MM.1S (cell line): ENCODE results near the gene DTHD1.

Experiments
- EZH2 ChIP-seq: fragments of 300-600 bp; sonication (generic); optimal IDR thresholded peaks from 2 replicates; pipeline ENCODE3; 2017; ENCODE audit warnings: low read depth, mild to moderate bottlenecking, antibody characterized with exemption, low read length, mixed read lengths
- TF ChIP-seq, protein P1 (sequence below): fragments of 300-600 bp; sonication (generic); IDR thresholded peaks from 2 replicates; pipeline ENCODE4 v1.5.1; 2016; ENCODE audit warnings: antibody characterized with exemption, low read length, mixed read lengths

DNA sequence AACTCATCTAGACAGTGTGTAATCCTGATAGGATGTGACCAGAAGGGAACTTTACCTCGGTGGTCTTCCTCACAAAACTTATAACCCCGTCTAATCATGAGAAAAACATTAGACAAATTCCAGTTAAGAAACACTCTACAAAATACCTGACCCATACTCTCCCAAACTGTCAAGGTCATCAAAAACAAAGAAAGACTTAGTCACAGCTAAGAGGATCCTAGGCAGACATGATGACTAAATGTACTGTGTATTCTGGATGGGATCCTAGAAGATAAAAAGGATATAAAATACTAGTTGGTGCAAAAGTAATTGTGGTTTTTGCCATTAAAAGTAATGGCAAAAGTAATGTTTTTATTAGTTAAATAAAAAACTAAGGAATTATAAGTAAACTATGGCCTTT is 81.6 kb downstream of the DTHD1 start:
- TF ChIP-seq, protein P1, sequence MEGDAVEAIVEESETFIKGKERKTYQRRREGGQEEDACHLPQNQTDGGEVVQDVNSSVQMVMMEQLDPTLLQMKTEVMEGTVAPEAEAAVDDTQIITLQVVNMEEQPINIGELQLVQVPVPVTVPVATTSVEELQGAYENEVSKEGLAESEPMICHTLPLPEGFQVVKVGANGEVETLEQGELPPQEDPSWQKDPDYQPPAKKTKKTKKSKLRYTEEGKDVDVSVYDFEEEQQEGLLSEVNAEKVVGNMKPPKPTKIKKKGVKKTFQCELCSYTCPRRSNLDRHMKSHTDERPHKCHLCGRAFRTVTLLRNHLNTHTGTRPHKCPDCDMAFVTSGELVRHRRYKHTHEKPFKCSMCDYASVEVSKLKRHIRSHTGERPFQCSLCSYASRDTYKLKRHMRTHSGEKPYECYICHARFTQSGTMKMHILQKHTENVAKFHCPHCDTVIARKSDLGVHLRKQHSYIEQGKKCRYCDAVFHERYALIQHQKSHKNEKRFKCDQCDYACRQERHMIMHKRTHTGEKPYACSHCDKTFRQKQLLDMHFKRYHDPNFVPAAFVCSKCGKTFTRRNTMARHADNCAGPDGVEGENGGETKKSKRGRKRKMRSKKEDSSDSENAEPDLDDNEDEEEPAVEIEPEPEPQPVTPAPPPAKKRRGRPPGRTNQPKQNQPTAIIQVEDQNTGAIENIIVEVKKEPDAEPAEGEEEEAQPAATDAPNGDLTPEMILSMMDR = no peak
- no peak for TF ChIP-seq EZH2
